CD4-positive, alpha-beta T cell (primary cell): ENCODE data around the gene KDELR3. TPM values are rescaled to one million over a fixed set of nuclear protein-coding genes. Genes with fewer than 3 reads are reported as not detected.
A peak's percentile ranks its signal among the peaks of the same experiment; 100 is the strongest.
"Not testable (repeated sequence)": the region's sequence is repeated elsewhere in the genome, so short reads cannot be mapped to it uniquely, and the experiment has no call there.

ENCODE experiments used
- ATAC-seq: fragments of 200-7000 bp; cut with Tn5 transposase; one replicate; pipeline ENCODE4 v1.10.0; 2022; ENCODE audit warnings: mild to moderate bottlenecking; ENCODE audit not compliant: poor library complexity
- CTCF ChIA-PET: fragments of 350-600 bp; sonication (Branson Sonifier 250); formaldehyde crosslinking; loops from one replicate; lab custom pipeline; 2021; ENCODE audit warnings: antibody characterized with exemption, inconsistent platforms; lab: Charles Lee
- POLR2A ChIA-PET: fragments of 350-600 bp; sonication (Branson Sonifier 250); formaldehyde crosslinking; loops from one replicate; lab custom pipeline; 2021; ENCODE audit warnings: antibody characterized with exemption, inconsistent platforms; lab: Charles Lee
- DNase-seq, 14 experiments: peaks; one replicate each; pipeline ENCODE4 v3.0.0-alpha.2; 2013 to 2020; ENCODE audit warnings: mixed read lengths in 2 of 14
- H3K27ac ChIP-seq, 2 donors: one replicate each; pipeline versions ENCODE4 v1.5.1 to v1.7.0; 2013; ENCODE audit warnings: low read length in 2 of 2, low read depth in 1 of 2, mild to moderate bottlenecking in 1 of 2
- H3K27me3 ChIP-seq, 2 experiments: 1 replicate in 1 of 2; 2 replicates in 1 of 2; pipeline versions ENCODE4 v1.6.1 to v1.7.0; 2013; ENCODE audit warnings: low read length in 2 of 2, control low read depth in 1 of 2, mild to moderate bottlenecking in 1 of 2, moderate library complexity in 1 of 2; ENCODE audit not compliant: insufficient read depth in 2 of 2, control insufficient read depth in 1 of 2
- H3K36me3 ChIP-seq: one replicate; pipeline ENCODE4 v1.6.1; 2013; ENCODE audit warnings: low read length, control low read depth; ENCODE audit not compliant: insufficient read depth
- H3K4me1 ChIP-seq: one replicate; pipeline ENCODE4 v1.6.1; 2013; ENCODE audit warnings: low read length, control low read depth; ENCODE audit not compliant: insufficient read depth
- H3K4me3 ChIP-seq: one replicate; pipeline ENCODE4 v1.5.1; 2013; ENCODE audit warnings: mild to moderate bottlenecking, low read length, moderate library complexity
- H3K9me3 ChIP-seq, 2 experiments: 1 replicate in 1 of 2; 2 replicates in 1 of 2; pipeline versions ENCODE4 v1.6.1 to v1.7.0; 2013; ENCODE audit warnings: low read length in 2 of 2, mild to moderate bottlenecking in 2 of 2, control low read depth in 1 of 2, moderate library complexity in 1 of 2; ENCODE audit not compliant: control insufficient read depth in 1 of 2, insufficient read depth in 1 of 2
- H3K27ac Mint-ChIP-seq: one replicate; pipeline ENCODE4 v1.8.0; 2020; ENCODE audit warnings: mixed read lengths
- H3K27me3 Mint-ChIP-seq: one replicate; pipeline ENCODE4 v1.8.0; 2021; ENCODE audit warnings: mixed read lengths
- H3K36me3 Mint-ChIP-seq: one replicate; pipeline ENCODE4 v1.8.0; 2021; ENCODE audit warnings: low read depth, mixed read lengths
- H3K4me1 Mint-ChIP-seq: one replicate; pipeline ENCODE4 v1.8.0; 2021; ENCODE audit warnings: low read depth, mixed read lengths
- H3K4me3 Mint-ChIP-seq: one replicate; pipeline ENCODE4 v1.8.0; 2020; ENCODE audit warnings: mild to moderate bottlenecking, mixed read lengths
- H3K9me3 Mint-ChIP-seq: one replicate; pipeline ENCODE4 v1.8.0; 2020; ENCODE audit warnings: mixed read lengths
- intact Hi-C, 2 experiments: fragments of 100-400 bp; cut with DNase I in 1 of 2; cut with micrococcal nuclease in 1 of 2; formaldehyde crosslinking; loops; one replicate each; pipeline versions ENCODE4 v1.15.1 to v1.9.0; 2023 to 2025; cut with DNase I, micrococcal nuclease
- total RNA-seq, 174 experiments: library from RNA in 2 of 174; stranded (reverse) in 2 of 174; gene quantifications; one replicate each; pipeline ENCODE4 v1.2.3 and lab custom pipeline; 2021 to 2026
- TF ChIP-seq, protein P1 (sequence below): fragments of 200-600 bp; IDR thresholded peaks from one replicate; pipeline ENCODE4 v1.8.0; 2022; ENCODE audit warnings: antibody characterized with exemption, mild to moderate bottlenecking

The KDELR3 gene
- total RNA-seq, 2 experiments from 2014 or later: not detected

GRCh38 chr22:38467438-38467903 is 425 bp upstream of the KDELR3 start:
- DNase-seq (no peak), ATAC-seq (no peak)
- peaks cover 25 to 33% of the 10 kb centered on the region in 2 experiments for H3K27me3 ChIP-seq
- H3K4me3 Mint-ChIP-seq: peak overlapping the region; percentile 31
- no peak overlapping the region for H3K27ac Mint-ChIP-seq
- no peaks in the 10 kb centered on the region for H3K9me3 Mint-ChIP-seq
- peaks cover 47% of the 10 kb centered on the region for H3K27me3 Mint-ChIP-seq
- no peaks in the 10 kb centered on the region for H3K4me1 Mint-ChIP-seq
- no peak overlapping the region for H3K27ac ChIP-seq
- H3K36me3 Mint-ChIP-seq: no peaks in the 10 kb centered on the region
- H3K36me3 ChIP-seq: no peaks in the 10 kb centered on the region
- TF ChIP-seq, protein P1, sequence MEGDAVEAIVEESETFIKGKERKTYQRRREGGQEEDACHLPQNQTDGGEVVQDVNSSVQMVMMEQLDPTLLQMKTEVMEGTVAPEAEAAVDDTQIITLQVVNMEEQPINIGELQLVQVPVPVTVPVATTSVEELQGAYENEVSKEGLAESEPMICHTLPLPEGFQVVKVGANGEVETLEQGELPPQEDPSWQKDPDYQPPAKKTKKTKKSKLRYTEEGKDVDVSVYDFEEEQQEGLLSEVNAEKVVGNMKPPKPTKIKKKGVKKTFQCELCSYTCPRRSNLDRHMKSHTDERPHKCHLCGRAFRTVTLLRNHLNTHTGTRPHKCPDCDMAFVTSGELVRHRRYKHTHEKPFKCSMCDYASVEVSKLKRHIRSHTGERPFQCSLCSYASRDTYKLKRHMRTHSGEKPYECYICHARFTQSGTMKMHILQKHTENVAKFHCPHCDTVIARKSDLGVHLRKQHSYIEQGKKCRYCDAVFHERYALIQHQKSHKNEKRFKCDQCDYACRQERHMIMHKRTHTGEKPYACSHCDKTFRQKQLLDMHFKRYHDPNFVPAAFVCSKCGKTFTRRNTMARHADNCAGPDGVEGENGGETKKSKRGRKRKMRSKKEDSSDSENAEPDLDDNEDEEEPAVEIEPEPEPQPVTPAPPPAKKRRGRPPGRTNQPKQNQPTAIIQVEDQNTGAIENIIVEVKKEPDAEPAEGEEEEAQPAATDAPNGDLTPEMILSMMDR: no peak
- H3K4me3 ChIP-seq: peak overlapping the region; percentile 20
- ChIA-PET CTCF (interaction anchor here (1.0 kb wide), 1 partner anchor 55 kb away, joined by 4 read pairs; no protein-coding TSS in a partner anchor), POLR2A (no interaction called here)
- H3K9me3 ChIP-seq: peaks cover 0 to 13% of the 10 kb centered on the region in 2 experiments
- intact Hi-C loops: no loop called here
- peaks cover 11% of the 10 kb centered on the region for H3K4me1 ChIP-seq

DNA sequence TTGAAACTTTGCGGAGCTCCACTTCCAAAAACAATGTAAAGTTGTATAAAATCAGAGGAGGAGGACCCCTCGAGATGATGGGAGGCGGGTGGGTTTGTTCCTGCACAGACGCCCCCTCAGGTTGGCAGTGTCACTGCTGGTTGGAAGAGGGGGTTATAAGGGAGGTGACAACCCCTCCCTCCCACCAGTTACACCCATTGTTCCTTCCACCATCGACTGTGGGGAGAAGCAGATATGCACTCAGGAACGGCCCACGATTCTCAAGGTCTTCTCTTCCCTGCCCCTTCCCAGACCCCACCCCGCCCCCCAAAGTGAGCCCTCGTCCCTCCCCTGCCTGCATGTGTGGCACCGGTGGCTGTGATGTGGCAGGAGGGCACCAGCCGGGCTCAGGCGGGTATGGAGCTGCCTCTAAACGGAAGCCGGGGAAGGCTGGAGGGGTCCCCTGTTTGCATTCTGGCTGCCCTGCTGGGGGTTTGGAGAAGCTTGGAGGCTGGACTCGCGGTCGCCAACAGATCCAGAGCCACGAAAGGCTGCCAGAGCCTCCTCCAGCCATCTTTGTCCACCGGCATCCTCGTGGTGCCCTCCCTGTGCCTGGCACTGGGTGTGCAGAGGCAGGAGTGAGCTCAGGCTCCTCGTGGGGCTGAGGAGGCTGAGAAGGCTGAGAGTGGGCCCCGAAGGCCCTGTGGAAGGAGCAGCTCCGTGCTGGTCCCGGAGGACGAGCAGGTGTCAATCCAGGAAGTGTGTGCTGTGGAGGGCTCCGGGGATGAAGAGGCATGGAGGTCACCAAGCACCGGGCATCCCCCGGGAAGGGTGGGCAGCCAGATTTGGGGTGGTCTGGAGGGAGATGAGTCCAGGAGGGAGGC is 778 bp downstream of the KDELR3 start:
- no peak for DNase-seq
- Histone ChIP-seq H3K27ac (no peak overlapping the region), H3K4me3 (peak overlapping the region; percentile 44), H3K27me3 (peaks cover 17 to 25% of the 10 kb centered on the region in 2 experiments), H3K4me1 (peaks cover 11% of the 10 kb centered on the region), H3K36me3 (no peaks in the 10 kb centered on the region), H3K9me3 (peaks cover 0 to 13% of the 10 kb centered on the region in 2 experiments)
- intact Hi-C loops: no loop called here
- Mint-ChIP-seq H3K9me3 (no peaks in the 10 kb centered on the region), H3K4me1 (no peaks in the 10 kb centered on the region), H3K4me3 (no peak overlapping the region), H3K36me3 (no peaks in the 10 kb centered on the region), H3K27me3 (peaks cover 37% of the 10 kb centered on the region), H3K27ac (no peak overlapping the region)
- ATAC-seq: peak; percentile 57
- ChIA-PET CTCF (no interaction called here), POLR2A (interaction anchor here (1.7 kb wide), 1 partner anchor 12 kb away, joined by 4 read pairs; no protein-coding TSS in a partner anchor)
- TF ChIP-seq, protein P1: no peak

GRCh38 chr22:38469306-38469781 is 1.4 kb downstream of the KDELR3 start:
- ChIA-PET CTCF (no interaction called here), POLR2A (interaction anchor here (1.7 kb wide), 1 partner anchor 11 kb away, joined by 4 read pairs; no protein-coding TSS in a partner anchor)
- no peak overlapping the region for H3K4me3 Mint-ChIP-seq
- no peak overlapping the region for H3K4me3 ChIP-seq
- H3K27ac ChIP-seq: no peak overlapping the region
- H3K36me3 ChIP-seq: no peaks in the 10 kb centered on the region
- no peak overlapping the region for H3K27ac Mint-ChIP-seq
- peaks cover 31% of the 10 kb centered on the region for H3K27me3 Mint-ChIP-seq
- peaks cover 16 to 20% of the 10 kb centered on the region in 2 experiments for H3K27me3 ChIP-seq
- peaks cover 0 to 13% of the 10 kb centered on the region in 2 experiments for H3K9me3 ChIP-seq
- H3K9me3 Mint-ChIP-seq: no peaks in the 10 kb centered on the region
- H3K4me1 ChIP-seq: peaks cover 11% of the 10 kb centered on the region
- H3K36me3 Mint-ChIP-seq: no peaks in the 10 kb centered on the region
- H3K4me1 Mint-ChIP-seq: no peaks in the 10 kb centered on the region
- intact Hi-C loops: no loop called here
- no peak for DNase-seq
- no peak for ATAC-seq
- TF ChIP-seq, protein P1: no peak

DNA sequence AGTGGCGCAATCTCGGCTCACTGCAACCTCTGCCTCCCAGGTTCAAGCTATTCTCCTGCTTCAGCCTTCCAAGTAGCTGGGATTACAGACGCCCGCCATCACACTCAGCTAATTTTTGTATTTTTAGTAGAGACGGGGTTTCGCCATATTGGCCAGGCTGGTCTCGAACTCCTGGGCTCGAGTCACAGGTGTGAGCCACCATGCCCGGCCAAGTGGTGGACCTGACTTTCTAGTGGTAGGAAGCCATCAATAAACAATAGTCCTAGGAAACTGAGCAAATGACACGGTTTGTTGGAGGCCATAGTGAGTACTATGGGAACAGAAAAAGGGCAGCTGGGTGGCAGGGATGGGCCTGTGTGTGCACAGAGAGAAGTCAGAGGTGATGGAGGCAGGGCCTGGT is 2.3 kb downstream of the KDELR3 start:
- H3K9me3 ChIP-seq: peaks cover 0 to 13% of the 10 kb centered on the region in 2 experiments
- H3K4me3 Mint-ChIP-seq, H3K4me3 ChIP-seq, H3K36me3 ChIP-seq, H3K27ac Mint-ChIP-seq, POLR2A ChIA-PET, H3K27ac ChIP-seq, H3K4me1 Mint-ChIP-seq, H3K9me3 Mint-ChIP-seq, DNase-seq, ATAC-seq, intact Hi-C loops, CTCF ChIA-PET, H3K36me3 Mint-ChIP-seq: not testable (repeated sequence)
- peaks cover 11% of the 10 kb centered on the region for H3K4me1 ChIP-seq
- peaks cover 27% of the 10 kb centered on the region for H3K27me3 Mint-ChIP-seq
- H3K27me3 ChIP-seq: peaks cover 16% of the 10 kb centered on the region in 2 experiments
